Lung microvascular endothelial cell (primary cell): ENCODE results near the gene FGF11. TPM values are rescaled to one million over a fixed set of nuclear protein-coding genes. Genes with fewer than 3 reads are reported as not detected.

Experiments
- DNase-seq, 2 donors: peaks; one replicate each; pipeline versions ENCODE4 v3.0.0 to v3.0.0-alpha.2; 2010; ENCODE audit warnings: low read depth in 2 of 2
- total RNA-seq: library from RNA; depleted of rRNA; stranded (reverse); fragments of >200 nt; gene quantifications from 2 replicates; pipeline ENCODE4 v1.2.1, GENCODE V29; 2014

FGF11 gene
- total RNA-seq, 1 donor from 2014 or later: 0.20 TPM

GRCh38 chr17:7408252-7408727 is 31.0 kb upstream of the FGF11 start:
- DNase-seq: no peak

GRCh38 chr17:7408863-7409262 is 30.4 kb upstream of the FGF11 start:
- no peak for DNase-seq

- DNase-seq: no peak
These were observed 29.6 kb upstream of the FGF11 start for GRCh38 chr17:7409716-7410115.

GRCh38 chr17:7410634-7411426 is 28.5 kb upstream of the FGF11 start:
- no peak for DNase-seq

GRCh38 chr17:7411427-7411750 is 27.9 kb upstream of the FGF11 start:
- DNase-seq: no peak

GRCh38 chr17:7413346-7413985 is 25.8 kb upstream of the FGF11 start:
- DNase-seq: no peak

GRCh38 chr17:7414837-7415236 is 24.5 kb upstream of the FGF11 start:
- DNase-seq: no peak

GRCh38 chr17:7415784-7416183 is 23.5 kb upstream of the FGF11 start:
- DNase-seq: no peak

- DNase-seq: no peak
These were observed 23.0 kb upstream of the FGF11 start for GRCh38 chr17:7416323-7416722.

- no peak for DNase-seq
These were observed 22.2 kb upstream of the FGF11 start for GRCh38 chr17:7417056-7417655.

GRCh38 chr17:7418472-7419152 is 20.7 kb upstream of the FGF11 start:
- DNase-seq: no peak

GRCh38 chr17:7419819-7420610 is 19.3 kb upstream of the FGF11 start, which contains the start of gene SPEM1:
SPEM1 (plus strand) TSS chr17:7420324; CDS start chr17:7420385, 61 bp downstream.
- DNase-seq: no peak

GRCh38 chr17:7421186-7421585 is 18.1 kb upstream of the FGF11 start:
- DNase-seq: no peak

GRCh38 chr17:7423679-7424078 is 15.6 kb upstream of the FGF11 start:
- no peak for DNase-seq

- no peak for DNase-seq
These were observed 14.0 kb upstream of the FGF11 start, which contains the start of gene SPEM2 for GRCh38 chr17:7425316-7425715. SPEM2 (plus strand) TSS chr17:7425616; CDS start chr17:7425689, 73 bp downstream.

GRCh38 chr17:7425756-7426155 is 13.6 kb upstream of the FGF11 start:
- DNase-seq: no peak

- DNase-seq: no peak
These were observed 13.0 kb upstream of the FGF11 start for GRCh38 chr17:7426203-7426863.

- DNase-seq: no peak
These were observed 12.3 kb upstream of the FGF11 start for GRCh38 chr17:7426896-7427489.

GRCh38 chr17:7427549-7427948 is 11.8 kb upstream of the FGF11 start:
- DNase-seq: no peak

- DNase-seq: no peak
These were observed 10.8 kb upstream of the FGF11 start, which contains the start of gene SPEM3 for GRCh38 chr17:7428557-7428956. SPEM3 (plus strand) TSS chr17:7428857; CDS start chr17:7428903, 46 bp downstream.
